ENCODE data around the gene PRPH2.

- TF ChIP-seq JUNB (CRISPR knock-in tag; IDR thresholded peaks at IDR 0.05; ENCODE audit: borderline replicate concordance) (no peak), MEF2D (CRISPR knock-in tag; IDR thresholded peaks at IDR 0.05) (no peak), CCAR2 (optimal IDR thresholded peaks at IDR 0.05; ENCODE audit: low read depth, low read length) (no peak), HBP1 (CRISPR knock-in tag; IDR thresholded peaks at IDR 0.05; ENCODE audit: low read depth) (no peak), ZNF451 (CRISPR knock-in tag; IDR thresholded peaks at IDR 0.05) (no peak), ELF1 (CRISPR knock-in tag; IDR thresholded peaks at IDR 0.05) (no peak), ZNF577 (CRISPR knock-in tag; IDR thresholded peaks at IDR 0.05; ENCODE audit: borderline replicate concordance, low read depth) (no peak), USF2 (IDR thresholded peaks at IDR 0.05; ENCODE audit: low read depth, low read length) (no peak), USF2 (CRISPR knock-in tag; IDR thresholded peaks at IDR 0.05; ENCODE audit: borderline replicate concordance) (no peak), ZNF605 (CRISPR knock-in tag; IDR thresholded peaks at IDR 0.05) (no peak)
- TF ChIP-seq, protein P1, sequence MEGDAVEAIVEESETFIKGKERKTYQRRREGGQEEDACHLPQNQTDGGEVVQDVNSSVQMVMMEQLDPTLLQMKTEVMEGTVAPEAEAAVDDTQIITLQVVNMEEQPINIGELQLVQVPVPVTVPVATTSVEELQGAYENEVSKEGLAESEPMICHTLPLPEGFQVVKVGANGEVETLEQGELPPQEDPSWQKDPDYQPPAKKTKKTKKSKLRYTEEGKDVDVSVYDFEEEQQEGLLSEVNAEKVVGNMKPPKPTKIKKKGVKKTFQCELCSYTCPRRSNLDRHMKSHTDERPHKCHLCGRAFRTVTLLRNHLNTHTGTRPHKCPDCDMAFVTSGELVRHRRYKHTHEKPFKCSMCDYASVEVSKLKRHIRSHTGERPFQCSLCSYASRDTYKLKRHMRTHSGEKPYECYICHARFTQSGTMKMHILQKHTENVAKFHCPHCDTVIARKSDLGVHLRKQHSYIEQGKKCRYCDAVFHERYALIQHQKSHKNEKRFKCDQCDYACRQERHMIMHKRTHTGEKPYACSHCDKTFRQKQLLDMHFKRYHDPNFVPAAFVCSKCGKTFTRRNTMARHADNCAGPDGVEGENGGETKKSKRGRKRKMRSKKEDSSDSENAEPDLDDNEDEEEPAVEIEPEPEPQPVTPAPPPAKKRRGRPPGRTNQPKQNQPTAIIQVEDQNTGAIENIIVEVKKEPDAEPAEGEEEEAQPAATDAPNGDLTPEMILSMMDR (CRISPR knock-in tag; IDR thresholded peaks at IDR 0.05): no peak
- TF ChIP-seq, protein P2, sequence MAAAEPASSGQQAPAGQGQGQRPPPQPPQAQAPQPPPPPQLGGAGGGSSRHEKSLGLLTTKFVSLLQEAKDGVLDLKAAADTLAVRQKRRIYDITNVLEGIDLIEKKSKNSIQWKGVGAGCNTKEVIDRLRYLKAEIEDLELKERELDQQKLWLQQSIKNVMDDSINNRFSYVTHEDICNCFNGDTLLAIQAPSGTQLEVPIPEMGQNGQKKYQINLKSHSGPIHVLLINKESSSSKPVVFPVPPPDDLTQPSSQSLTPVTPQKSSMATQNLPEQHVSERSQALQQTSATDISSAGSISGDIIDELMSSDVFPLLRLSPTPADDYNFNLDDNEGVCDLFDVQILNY (CRISPR knock-in tag; conservative IDR thresholded peaks at IDR 0.05): no peak
Observed at GRCh38 chr6:42659806-42660205, 62.6 kb downstream of the PRPH2 start.
